ENCODE measurements around the gene PGLYRP3. TPM values are rescaled to one million over a fixed set of nuclear protein-coding genes. Genes with fewer than 3 reads are reported as not detected.

Gene PGLYRP3
- total and polyA plus RNA-seq, 7 experiments from 2014 or later, result not detected

GRCh38 chr1:153253076-153253475 lies 59.7 kb downstream of the PGLYRP3 start:
- Histone ChIP-seq H3K4me3 (ENCODE audit: low read length) (no peak overlapping the region), H3K36me3 (ENCODE audit: control insufficient read depth in 2 of 3, insufficient read depth in 3 of 3, low read length in 3 of 3) (no peaks in the 10 kb centered on the region), H3K27ac (ENCODE audit: low read depth, low read length) (no peak overlapping the region), H3K27me3 (ENCODE audit: control insufficient read depth in 2 of 2, insufficient read depth in 2 of 2, low read length in 2 of 2) (peaks cover 0 to 3% of the 10 kb centered on the region in 2 donors), H3K9me3 (ENCODE audit: control insufficient read depth in 2 of 3, low read length in 3 of 3) (no peaks in the 10 kb centered on the region), H3K4me1 (ENCODE audit: control insufficient read depth in 2 of 2, insufficient read depth in 2 of 2, low read length in 2 of 2) (no peaks in the 10 kb centered on the region)
- ChIA-PET CTCF (no interaction called here), POLR2A (no interaction called here)
- DNase-seq (no peak), ATAC-seq (no peak)
- Mint-ChIP-seq H3K4me1 (peaks cover 0 to 6% (median 0%) of the 10 kb centered on the region in 7 donors), H3K9me3 (peaks cover 0 to 5% (median 0%) of the 10 kb centered on the region in 11 donors), H3K4me3 (no peak overlapping the region), H3K27me3 (peaks cover 21 to 44% (median 36%) of the 10 kb centered on the region in 5 donors), H3K27ac (no peak overlapping the region), H3K36me3 (no peaks in the 10 kb centered on the region)
- intact Hi-C loops (cut with micrococcal nuclease), result no loop called here

- H3K4me1 Mint-ChIP-seq, result peaks cover 0 to 6% (median 0%) of the 10 kb centered on the region in 7 donors
- Histone ChIP-seq H3K4me1 (ENCODE audit: control insufficient read depth in 2 of 2, insufficient read depth in 2 of 2, low read length in 2 of 2) (no peaks in the 10 kb centered on the region), H3K9me3 (ENCODE audit: control insufficient read depth in 2 of 3, low read length in 3 of 3) (no peaks in the 10 kb centered on the region), H3K27ac (ENCODE audit: low read depth, low read length) (no peak overlapping the region), H3K36me3 (ENCODE audit: control insufficient read depth in 2 of 3, insufficient read depth in 3 of 3, low read length in 3 of 3) (no peaks in the 10 kb centered on the region), H3K27me3 (ENCODE audit: control insufficient read depth in 2 of 2, insufficient read depth in 2 of 2, low read length in 2 of 2) (peaks cover 0 to 3% of the 10 kb centered on the region in 2 donors), H3K4me3 (ENCODE audit: low read length) (no peak overlapping the region)
- H3K27ac Mint-ChIP-seq, result no peak overlapping the region
- H3K4me3 Mint-ChIP-seq, result no peak overlapping the region
- no peaks in the 10 kb centered on the region for H3K36me3 Mint-ChIP-seq
- intact Hi-C loops (cut with micrococcal nuclease), result no loop called here
- ChIA-PET POLR2A (no interaction called here), CTCF (no interaction called here)
- ATAC-seq (no peak), DNase-seq (no peak)
- peaks cover 25 to 54% (median 43%) of the 10 kb centered on the region in 5 donors for H3K27me3 Mint-ChIP-seq
- H3K9me3 Mint-ChIP-seq, result peaks cover 0 to 5% (median 0%) of the 10 kb centered on the region in 11 donors
Measured at GRCh38 chr1:153251988-153252387, 60.8 kb downstream of the PGLYRP3 start.

GRCh38 chr1:153251562-153251961 lies 61.2 kb downstream of the PGLYRP3 start:
- DNase-seq (no peak), ATAC-seq (no peak)
- H3K4me1 Mint-ChIP-seq, result peaks cover 0 to 6% (median 0%) of the 10 kb centered on the region in 7 donors
- POLR2A ChIA-PET, result no interaction called here
- H3K9me3 Mint-ChIP-seq, result peaks cover 0 to 5% (median 0%) of the 10 kb centered on the region in 11 donors
- no peaks in the 10 kb centered on the region for H3K36me3 Mint-ChIP-seq
- no peak overlapping the region for H3K27ac Mint-ChIP-seq
- Histone ChIP-seq H3K4me3 (ENCODE audit: low read length) (no peak overlapping the region), H3K36me3 (ENCODE audit: control insufficient read depth in 2 of 3, insufficient read depth in 3 of 3, low read length in 3 of 3) (no peaks in the 10 kb centered on the region), H3K4me1 (ENCODE audit: control insufficient read depth in 2 of 2, insufficient read depth in 2 of 2, low read length in 2 of 2) (no peaks in the 10 kb centered on the region), H3K27me3 (ENCODE audit: control insufficient read depth in 2 of 2, insufficient read depth in 2 of 2, low read length in 2 of 2) (peaks cover 0 to 3% of the 10 kb centered on the region in 2 donors), H3K9me3 (ENCODE audit: control insufficient read depth in 2 of 3, low read length in 3 of 3) (no peaks in the 10 kb centered on the region), H3K27ac (ENCODE audit: low read depth, low read length) (no peak overlapping the region)
- CTCF ChIA-PET, result no interaction called here
- intact Hi-C loops (cut with micrococcal nuclease), result no loop called here
- H3K27me3 Mint-ChIP-seq, result peaks cover 25 to 58% (median 45%) of the 10 kb centered on the region in 5 donors
- no peak overlapping the region for H3K4me3 Mint-ChIP-seq

- H3K27me3 Mint-ChIP-seq, result peaks cover 25 to 63% (median 50%) of the 10 kb centered on the region in 5 donors
Measured at GRCh38 chr1:153251087-153251486, 61.7 kb downstream of the PGLYRP3 start.

GRCh38 chr1:153250166-153250565 lies 62.6 kb downstream of the PGLYRP3 start:
- Mint-ChIP-seq H3K27ac (no peak overlapping the region), H3K36me3 (no peaks in the 10 kb centered on the region), H3K4me1 (peaks cover 0 to 6% (median 0%) of the 10 kb centered on the region in 7 donors), H3K9me3 (peaks cover 0 to 5% (median 0%) of the 10 kb centered on the region in 11 donors), H3K4me3 (peak overlapping the region in 1 of 10 donors; percentile 10), H3K27me3 (peaks cover 25 to 63% (median 50%) of the 10 kb centered on the region in 5 donors)
- DNase-seq (no peak), ATAC-seq (no peak)
- no peak overlapping the region for H3K4me3 ChIP-seq (ENCODE audit: low read length)
- H3K4me1 ChIP-seq (ENCODE audit: control insufficient read depth in 2 of 2, insufficient read depth in 2 of 2, low read length in 2 of 2), result no peaks in the 10 kb centered on the region
- peaks cover 0 to 3% of the 10 kb centered on the region in 2 donors for H3K27me3 ChIP-seq (ENCODE audit: control insufficient read depth in 2 of 2, insufficient read depth in 2 of 2, low read length in 2 of 2)
- POLR2A ChIA-PET, result no interaction called here
- CTCF ChIA-PET, result no interaction called here
- no peaks in the 10 kb centered on the region for H3K36me3 ChIP-seq (ENCODE audit: control insufficient read depth in 2 of 3, insufficient read depth in 3 of 3, low read length in 3 of 3)
- intact Hi-C loops (cut with micrococcal nuclease), result no loop called here
- H3K27ac ChIP-seq (ENCODE audit: low read depth, low read length), result no peak overlapping the region
- no peaks in the 10 kb centered on the region for H3K9me3 ChIP-seq (ENCODE audit: control insufficient read depth in 2 of 3, low read length in 3 of 3)

More at GRCh38 chr1:153251087-153251486, 61.7 kb downstream of the PGLYRP3 start:
- peaks cover 0 to 5% (median 0%) of the 10 kb centered on the region in 11 donors for H3K9me3 Mint-ChIP-seq
- no peak overlapping the region for H3K4me3 Mint-ChIP-seq
- Histone ChIP-seq H3K4me3 (ENCODE audit: low read length) (no peak overlapping the region), H3K27ac (ENCODE audit: low read depth, low read length) (no peak overlapping the region), H3K36me3 (ENCODE audit: control insufficient read depth in 2 of 3, insufficient read depth in 3 of 3, low read length in 3 of 3) (no peaks in the 10 kb centered on the region), H3K27me3 (ENCODE audit: control insufficient read depth in 2 of 2, insufficient read depth in 2 of 2, low read length in 2 of 2) (peaks cover 0 to 3% of the 10 kb centered on the region in 2 donors), H3K9me3 (ENCODE audit: control insufficient read depth in 2 of 3, low read length in 3 of 3) (no peaks in the 10 kb centered on the region), H3K4me1 (ENCODE audit: control insufficient read depth in 2 of 2, insufficient read depth in 2 of 2, low read length in 2 of 2) (no peaks in the 10 kb centered on the region)
- CTCF ChIA-PET, result no interaction called here
- no peaks in the 10 kb centered on the region for H3K36me3 Mint-ChIP-seq
- peaks cover 0 to 6% (median 0%) of the 10 kb centered on the region in 7 donors for H3K4me1 Mint-ChIP-seq
- DNase-seq (no peak), ATAC-seq (no peak)
- peak overlapping the region in 1 of 9 donors; percentile 46 for H3K27ac Mint-ChIP-seq
- intact Hi-C loops (cut with micrococcal nuclease), result no loop called here
- POLR2A ChIA-PET, result no interaction called here

GRCh38 chr1:153248176-153248879 lies 64.4 kb downstream of the PGLYRP3 start:
- H3K4me3 ChIP-seq (ENCODE audit: low read length), result no peak overlapping the region
- H3K9me3 ChIP-seq (ENCODE audit: control insufficient read depth in 2 of 3, low read length in 3 of 3), result no peaks in the 10 kb centered on the region
- DNase-seq (no peak), ATAC-seq (no peak)
- H3K36me3 ChIP-seq (ENCODE audit: control insufficient read depth in 2 of 3, insufficient read depth in 3 of 3, low read length in 3 of 3), result no peaks in the 10 kb centered on the region
- H3K27ac ChIP-seq (ENCODE audit: low read depth, low read length), result no peak overlapping the region
- Mint-ChIP-seq H3K9me3 (peaks cover 0 to 11% (median 5%) of the 10 kb centered on the region in 11 donors), H3K36me3 (peaks cover 0 to 4% (median 0%) of the 10 kb centered on the region in 5 donors), H3K27ac (no peak overlapping the region), H3K4me3 (no peak overlapping the region), H3K4me1 (peaks cover 0 to 2% (median 0%) of the 10 kb centered on the region in 7 donors), H3K27me3 (peaks cover 24 to 65% (median 46%) of the 10 kb centered on the region in 5 donors)
- H3K27me3 ChIP-seq (ENCODE audit: control insufficient read depth in 2 of 2, insufficient read depth in 2 of 2, low read length in 2 of 2), result peaks cover 0 to 3% of the 10 kb centered on the region in 2 donors
- POLR2A ChIA-PET, result no interaction called here
- intact Hi-C loops (cut with micrococcal nuclease), result no loop called here
- H3K4me1 ChIP-seq (ENCODE audit: control insufficient read depth in 2 of 2, insufficient read depth in 2 of 2, low read length in 2 of 2), result no peaks in the 10 kb centered on the region
- CTCF ChIA-PET, result no interaction called here
